Hepatocyte (in vitro differentiated cells): ENCODE results near the gene RNF19B.

Source experiments
- CTCF ChIP-seq: fragments of 200-600 bp; sonication (generic); IDR thresholded peaks from 2 replicates; pipeline ENCODE4 v1.5.1; 2016; ENCODE audit warnings: antibody characterized with exemption, mild to moderate bottlenecking; ENCODE audit not compliant: poor library complexity
- EZH2 ChIP-seq: fragments of 200-600 bp; sonication (generic); IDR thresholded peaks from 2 replicates; pipeline ENCODE4 v1.6.1; 2016; ENCODE audit warnings: antibody characterized with exemption, mild to moderate bottlenecking, borderline replicate concordance

- TF ChIP-seq CTCF (no peak), EZH2 (no peak)
Measured at GRCh38 chr1:32918179-32918578, 46.4 kb downstream of the RNF19B start.
